ENCODE data around the gene ZBTB16. TPM values are rescaled to one million over a fixed set of nuclear protein-coding genes. Genes with fewer than 3 reads are reported as not detected.

Gene ZBTB16
- total and polyA plus RNA-seq, 2 of the 4 experiments (the other 2 are of a cell fraction) = not detected

DNA sequence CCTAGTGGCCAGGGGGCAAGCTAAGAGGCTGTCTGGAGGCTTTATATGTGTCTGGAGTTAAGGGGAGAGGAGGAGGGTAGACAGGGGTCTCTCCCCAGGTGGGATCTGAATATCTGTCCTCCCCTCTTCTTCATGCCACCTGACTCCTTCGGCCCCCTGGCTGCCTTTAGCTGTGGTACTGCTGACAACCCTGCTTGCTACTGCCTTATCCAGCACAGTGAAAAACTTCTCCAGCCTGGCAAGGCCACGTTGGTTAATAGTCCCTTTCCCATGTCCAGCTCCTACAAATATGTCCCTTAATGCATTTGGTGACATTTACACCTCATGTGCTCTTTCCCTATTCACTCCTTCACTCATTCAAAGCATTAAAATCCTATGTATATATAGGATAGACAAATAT is 194.3 kb downstream of the ZBTB16 start:
- Histone ChIP-seq H2BK20ac (ENCODE audit: low read depth, low read length) (no peak overlapping the region), H2AFZ (replicated peaks; ENCODE audit: low read length, poor library complexity) (no peak overlapping the region), H3K4me2 (ENCODE audit: low read depth, low read length) (no peak overlapping the region), H4K5ac (ENCODE audit: low read depth, low read length) (no peak overlapping the region), H4K91ac (ENCODE audit: insufficient read depth, low read depth, low read length) (no peak overlapping the region), H3K36me3 (ENCODE audit: control insufficient read depth, insufficient read depth, low read length) (no peaks in the 10 kb centered on the region), H3K4me1 (ENCODE audit: control insufficient read depth, insufficient read depth, low read length) (no peaks in the 10 kb centered on the region), H3K9ac (ENCODE audit: low read depth, low read length) (no peak overlapping the region), H2BK5ac (ENCODE audit: low read depth, low read length, poor library complexity, severe bottlenecking) (no peak overlapping the region), H3K4me3 (ENCODE audit: insufficient read depth, low read depth, low read length) (no peak overlapping the region), H2BK15ac (ENCODE audit: low read depth, low read length) (no peak overlapping the region), H3K27me3 (ENCODE audit: control insufficient read depth, insufficient read depth, low read length) (peaks cover 27% of the 10 kb centered on the region; the same call in 1 of the 2 replicates), H3K27ac (ENCODE audit: insufficient read depth, low read length) (no peak overlapping the region), H3K4ac (ENCODE audit: low read depth, low read length) (no peak overlapping the region), H4K20me1 (ENCODE audit: insufficient read depth, low read length) (no peaks in the 10 kb centered on the region), H2AK9ac (replicated peaks; ENCODE audit: low read depth, low read length, poor library complexity) (no peak overlapping the region), H3K9me1 (ENCODE audit: insufficient read depth, low read length) (no peaks in the 10 kb centered on the region), H3K9me3 (ENCODE audit: control insufficient read depth, insufficient read depth, low read length) (no peaks in the 10 kb centered on the region), H2AK5ac (ENCODE audit: low read depth, low read length) (no peak overlapping the region), H4K8ac (ENCODE audit: low read depth in 2 of 2, low read length in 2 of 2) (no peak overlapping the region), H3K14ac (replicated peaks; ENCODE audit: low read depth, low read length) (no peak overlapping the region), H3K79me1 (ENCODE audit: low read depth in 1 of 2, low read length in 2 of 2) (no peaks in the 10 kb centered on the region), H3K56ac (ENCODE audit: extremely low read depth, insufficient read depth, low read length) (no peak overlapping the region), H3K18ac (ENCODE audit: low read depth, low read length) (no peak overlapping the region), H3K23ac (ENCODE audit: low read depth, low read length) (no peak overlapping the region), H2BK120ac (ENCODE audit: low read depth, low read length) (no peak overlapping the region)
- DNase-seq (no peak), ATAC-seq (ENCODE audit: low read depth) (no peak)
- no TSS peak for BruUV-seq (replicated peaks)
- CTCF ChIA-PET = no interaction called here
- intact Hi-C loops (cut with micrococcal nuclease) (no loop called here), dilution Hi-C loops (cut with HindIII; ENCODE audit: low sequenced_read_pairs, unreplicated experiment) (no loop called here), in situ Hi-C loops (cut with MboI; ENCODE audit: low sequenced_read_pairs) (no loop called here)
- TF ChIP-seq CHD1 (IDR thresholded peaks at IDR 0.05; ENCODE audit: low read depth, low read length) = no peak
- TF ChIP-seq CEBPB (IDR thresholded peaks at IDR 0.05; ENCODE audit: low read depth, low read length) = no peak
- TF ChIP-seq MAZ (IDR thresholded peaks at IDR 0.05; ENCODE audit: borderline replicate concordance, low read depth, low read length) = no peak
- no peak for TF ChIP-seq BHLHE40 (IDR thresholded peaks at IDR 0.05; ENCODE audit: low read depth, low read length)
- no peak for TF ChIP-seq RFX5 (IDR thresholded peaks at IDR 0.05; ENCODE audit: low read depth, low read length)
- TF ChIP-seq MAFK (IDR thresholded peaks at IDR 0.05; ENCODE audit: low read depth, low read length) = no peak
- TF ChIP-seq, protein P1, sequence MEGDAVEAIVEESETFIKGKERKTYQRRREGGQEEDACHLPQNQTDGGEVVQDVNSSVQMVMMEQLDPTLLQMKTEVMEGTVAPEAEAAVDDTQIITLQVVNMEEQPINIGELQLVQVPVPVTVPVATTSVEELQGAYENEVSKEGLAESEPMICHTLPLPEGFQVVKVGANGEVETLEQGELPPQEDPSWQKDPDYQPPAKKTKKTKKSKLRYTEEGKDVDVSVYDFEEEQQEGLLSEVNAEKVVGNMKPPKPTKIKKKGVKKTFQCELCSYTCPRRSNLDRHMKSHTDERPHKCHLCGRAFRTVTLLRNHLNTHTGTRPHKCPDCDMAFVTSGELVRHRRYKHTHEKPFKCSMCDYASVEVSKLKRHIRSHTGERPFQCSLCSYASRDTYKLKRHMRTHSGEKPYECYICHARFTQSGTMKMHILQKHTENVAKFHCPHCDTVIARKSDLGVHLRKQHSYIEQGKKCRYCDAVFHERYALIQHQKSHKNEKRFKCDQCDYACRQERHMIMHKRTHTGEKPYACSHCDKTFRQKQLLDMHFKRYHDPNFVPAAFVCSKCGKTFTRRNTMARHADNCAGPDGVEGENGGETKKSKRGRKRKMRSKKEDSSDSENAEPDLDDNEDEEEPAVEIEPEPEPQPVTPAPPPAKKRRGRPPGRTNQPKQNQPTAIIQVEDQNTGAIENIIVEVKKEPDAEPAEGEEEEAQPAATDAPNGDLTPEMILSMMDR (conservative IDR thresholded peaks at IDR 0.05; ENCODE audit: low read depth, low read length) = no peak
- TF ChIP-seq, protein P2, sequence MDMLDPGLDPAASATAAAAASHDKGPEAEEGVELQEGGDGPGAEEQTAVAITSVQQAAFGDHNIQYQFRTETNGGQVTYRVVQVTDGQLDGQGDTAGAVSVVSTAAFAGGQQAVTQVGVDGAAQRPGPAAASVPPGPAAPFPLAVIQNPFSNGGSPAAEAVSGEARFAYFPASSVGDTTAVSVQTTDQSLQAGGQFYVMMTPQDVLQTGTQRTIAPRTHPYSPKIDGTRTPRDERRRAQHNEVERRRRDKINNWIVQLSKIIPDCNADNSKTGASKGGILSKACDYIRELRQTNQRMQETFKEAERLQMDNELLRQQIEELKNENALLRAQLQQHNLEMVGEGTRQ (IDR thresholded peaks at IDR 0.05; ENCODE audit: low read depth, low read length) = no peak
- TF ChIP-seq, protein P3, sequence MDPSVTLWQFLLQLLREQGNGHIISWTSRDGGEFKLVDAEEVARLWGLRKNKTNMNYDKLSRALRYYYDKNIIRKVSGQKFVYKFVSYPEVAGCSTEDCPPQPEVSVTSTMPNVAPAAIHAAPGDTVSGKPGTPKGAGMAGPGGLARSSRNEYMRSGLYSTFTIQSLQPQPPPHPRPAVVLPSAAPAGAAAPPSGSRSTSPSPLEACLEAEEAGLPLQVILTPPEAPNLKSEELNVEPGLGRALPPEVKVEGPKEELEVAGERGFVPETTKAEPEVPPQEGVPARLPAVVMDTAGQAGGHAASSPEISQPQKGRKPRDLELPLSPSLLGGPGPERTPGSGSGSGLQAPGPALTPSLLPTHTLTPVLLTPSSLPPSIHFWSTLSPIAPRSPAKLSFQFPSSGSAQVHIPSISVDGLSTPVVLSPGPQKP (IDR thresholded peaks at IDR 0.05; ENCODE audit: borderline replicate concordance, low read depth, low read length) = no peak
- TF ChIP-seq POLR2A (IDR thresholded peaks at IDR 0.05; ENCODE audit: low read depth, low read length) = no peak
- no CpG with 5 or more reads among the region's 2 CpGs for WGBS, 2 experiments (ENCODE audit: extremely low coverage in 2 of 2, insufficient read length in 1 of 2)
- POLR2A ChIA-PET (ENCODE audit: unreplicated experiment) = no interaction called here

Data from IMR-90 (cell line).